ENCODE results near the gene ZFHX3.

Gene ZFHX3

GRCh38 chr16:72809446-72809845 is 238.5 kb downstream of the ZFHX3 start:
- Histone ChIP-seq H3K36me3 (replicated peaks; ENCODE audit: low read depth, low read length) (no peaks in the 10 kb centered on the region), H3K4me2 (ENCODE audit: low read length) (no peak overlapping the region), H3K9ac (ENCODE audit: low read length) (no peak overlapping the region), H3K4me1 (ENCODE audit: low read length) (0 out of 2 replicates have a peak, but pooled peaks cover 5% of the 10 kb centered on the region), H2AFZ (ENCODE audit: low read depth, low read length) (no peak overlapping the region), H4K20me1 (ENCODE audit: insufficient read depth, low read length) (no peaks in the 10 kb centered on the region), H3K27me3 (ENCODE audit: low read depth, low read length) (no peaks in the 10 kb centered on the region), H3K79me2 (ENCODE audit: low read length) (no peaks in the 10 kb centered on the region), H3K9me3 (ENCODE audit: insufficient read depth, low read length) (no peaks in the 10 kb centered on the region), H3K27ac (ENCODE audit: low read length) (no peak overlapping the region), H3K4me3 (ENCODE audit: low read length) (no peak overlapping the region)
- TF ChIP-seq EZH2phosphoT487 (IDR thresholded peaks at IDR 0.05; ENCODE audit: low read depth) = no peak
- no peak for TF ChIP-seq CTCF (IDR thresholded peaks at IDR 0.05; ENCODE audit: low read depth, low read length)

GRCh38 chr16:72808754-72809153 is 239.2 kb downstream of the ZFHX3 start:
- TF ChIP-seq CTCF (IDR thresholded peaks at IDR 0.05; ENCODE audit: low read depth, low read length) (no peak), EZH2phosphoT487 (IDR thresholded peaks at IDR 0.05; ENCODE audit: low read depth) (no peak)
- no peaks in the 10 kb centered on the region for H3K9me3 ChIP-seq (ENCODE audit: insufficient read depth, low read length)
- no peaks in the 10 kb centered on the region for H4K20me1 ChIP-seq (ENCODE audit: insufficient read depth, low read length)
- no peak overlapping the region for H3K27ac ChIP-seq (ENCODE audit: low read length)
- no peak overlapping the region for H2AFZ ChIP-seq (ENCODE audit: low read depth, low read length)
- H3K27me3 ChIP-seq (ENCODE audit: low read depth, low read length) = no peaks in the 10 kb centered on the region
- H3K36me3 ChIP-seq (replicated peaks; ENCODE audit: low read depth, low read length) = no peaks in the 10 kb centered on the region
- no peaks in the 10 kb centered on the region for H3K79me2 ChIP-seq (ENCODE audit: low read length)
- no peak overlapping the region for H3K9ac ChIP-seq (ENCODE audit: low read length)
- H3K4me1 ChIP-seq (ENCODE audit: low read length) = 0 out of 2 replicates have a peak, but pooled peaks cover 5% of the 10 kb centered on the region
- no peak overlapping the region for H3K4me2 ChIP-seq (ENCODE audit: low read length)
- H3K4me3 ChIP-seq (ENCODE audit: low read length) = no peak overlapping the region

DNA sequence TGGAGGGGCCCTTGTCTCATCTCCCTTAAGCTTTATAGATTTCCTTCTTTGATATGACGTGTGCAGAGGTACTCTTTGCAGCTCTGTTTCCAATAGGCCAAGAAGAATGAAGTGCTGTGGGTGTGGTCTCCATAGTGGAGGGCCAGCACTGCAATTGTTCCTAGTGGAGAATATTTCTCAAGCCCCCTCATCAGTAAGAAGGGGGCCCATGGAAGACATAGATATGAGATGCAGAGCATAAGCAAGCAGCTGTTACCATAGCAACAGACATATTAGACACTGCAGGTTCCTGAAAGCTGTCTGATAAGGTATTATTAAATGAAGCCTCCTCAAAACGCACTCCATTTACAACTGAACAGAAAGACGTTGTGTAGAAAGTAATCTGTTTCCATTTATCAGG is 240.7 kb downstream of the ZFHX3 start:
- no peaks in the 10 kb centered on the region for H3K4me1 ChIP-seq (ENCODE audit: low read length)
- no peak overlapping the region for H3K4me2 ChIP-seq (ENCODE audit: low read length)
- no peaks in the 10 kb centered on the region for H3K9me3 ChIP-seq (ENCODE audit: insufficient read depth, low read length)
- no peaks in the 10 kb centered on the region for H3K27me3 ChIP-seq (ENCODE audit: low read depth, low read length)
- no peak overlapping the region for H3K9ac ChIP-seq (ENCODE audit: low read length)
- no peak overlapping the region for H3K27ac ChIP-seq (ENCODE audit: low read length)
- no peaks in the 10 kb centered on the region for H3K79me2 ChIP-seq (ENCODE audit: low read length)
- no peaks in the 10 kb centered on the region for H3K36me3 ChIP-seq (replicated peaks; ENCODE audit: low read depth, low read length)
- no peak for TF ChIP-seq EZH2phosphoT487 (IDR thresholded peaks at IDR 0.05; ENCODE audit: low read depth)
- no peak for TF ChIP-seq CTCF (IDR thresholded peaks at IDR 0.05; ENCODE audit: low read depth, low read length)
- H4K20me1 ChIP-seq (ENCODE audit: insufficient read depth, low read length) = no peaks in the 10 kb centered on the region
- H2AFZ ChIP-seq (ENCODE audit: low read depth, low read length) = no peak overlapping the region
- no peak overlapping the region for H3K4me3 ChIP-seq (ENCODE audit: low read length)

DNA sequence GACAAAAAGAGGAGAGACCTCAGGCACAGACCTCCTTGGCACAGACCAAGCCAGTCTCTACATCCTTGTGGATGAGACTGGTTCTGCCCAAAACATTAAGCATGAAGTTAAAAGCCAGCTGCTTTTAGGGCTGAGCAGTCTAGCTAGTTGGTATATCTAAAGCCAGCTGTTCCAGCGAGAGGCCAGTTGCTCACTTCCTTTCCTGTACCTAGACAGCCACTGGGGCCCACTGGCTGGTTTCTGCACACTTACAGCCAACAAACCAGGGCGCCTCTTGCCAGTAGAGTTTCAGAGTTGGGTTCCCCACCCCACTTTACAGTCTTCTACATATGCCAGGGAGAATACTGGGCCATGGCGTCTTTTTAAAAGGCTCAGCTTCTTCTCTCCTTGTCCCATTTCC is 242.4 kb downstream of the ZFHX3 start:
- Histone ChIP-seq H3K27me3 (ENCODE audit: low read depth, low read length) (no peaks in the 10 kb centered on the region), H3K79me2 (ENCODE audit: low read length) (no peaks in the 10 kb centered on the region), H3K36me3 (replicated peaks; ENCODE audit: low read depth, low read length) (no peaks in the 10 kb centered on the region), H4K20me1 (ENCODE audit: insufficient read depth, low read length) (no peaks in the 10 kb centered on the region; the same call in 1 of the 2 replicates), H3K4me2 (ENCODE audit: low read length) (no peak overlapping the region), H3K4me1 (ENCODE audit: low read length) (no peaks in the 10 kb centered on the region), H3K9ac (ENCODE audit: low read length) (no peak overlapping the region), H3K4me3 (ENCODE audit: low read length) (no peak overlapping the region), H3K9me3 (ENCODE audit: insufficient read depth, low read length) (no peaks in the 10 kb centered on the region), H2AFZ (ENCODE audit: low read depth, low read length) (no peak overlapping the region), H3K27ac (ENCODE audit: low read length) (no peak overlapping the region)
- TF ChIP-seq CTCF (IDR thresholded peaks at IDR 0.05; ENCODE audit: low read depth, low read length) = no peak
- no peak for TF ChIP-seq EZH2phosphoT487 (IDR thresholded peaks at IDR 0.05; ENCODE audit: low read depth)
